NCI-H1417 treated with DMSO at 0.1 percent for 48 hours (cell line): ENCODE results near the gene TREM1.
"Not testable (repeated sequence)": the region's sequence is repeated elsewhere in the genome, so short reads cannot be mapped to it uniquely, and the experiment has no call there.

Experiments
- DNase-seq: peaks from one replicate; lab custom pipeline; 2025; lab: John Stamatoyannopoulos, UW

The TREM1 gene

GRCh38 chr6:41286544-41287346, at the start of gene TREM1:
Gene TREM1 (minus strand): TSS chr6:41286682. CDS start chr6:41286655, 27 bp downstream.
- DNase-seq, result no peak

DNA sequence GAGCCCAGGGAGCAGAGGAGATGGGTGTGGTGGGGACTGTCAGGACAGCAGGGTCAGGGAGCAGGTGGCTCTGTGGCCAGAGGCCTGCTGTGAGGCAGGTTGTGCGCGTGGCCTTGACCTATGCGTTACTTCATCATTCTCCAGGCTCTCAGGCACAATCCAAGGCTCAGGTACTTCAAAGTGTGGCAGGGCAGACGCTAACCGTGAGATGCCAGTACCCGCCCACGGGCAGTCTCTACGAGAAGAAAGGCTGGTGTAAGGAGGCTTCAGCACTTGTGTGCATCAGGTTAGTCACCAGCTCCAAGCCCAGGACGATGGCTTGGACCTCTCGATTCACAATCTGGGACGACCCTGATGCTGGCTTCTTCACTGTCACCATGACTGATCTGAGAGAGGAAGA, 49.5 kb upstream of the TREM1 start:
- no peak for DNase-seq

DNA sequence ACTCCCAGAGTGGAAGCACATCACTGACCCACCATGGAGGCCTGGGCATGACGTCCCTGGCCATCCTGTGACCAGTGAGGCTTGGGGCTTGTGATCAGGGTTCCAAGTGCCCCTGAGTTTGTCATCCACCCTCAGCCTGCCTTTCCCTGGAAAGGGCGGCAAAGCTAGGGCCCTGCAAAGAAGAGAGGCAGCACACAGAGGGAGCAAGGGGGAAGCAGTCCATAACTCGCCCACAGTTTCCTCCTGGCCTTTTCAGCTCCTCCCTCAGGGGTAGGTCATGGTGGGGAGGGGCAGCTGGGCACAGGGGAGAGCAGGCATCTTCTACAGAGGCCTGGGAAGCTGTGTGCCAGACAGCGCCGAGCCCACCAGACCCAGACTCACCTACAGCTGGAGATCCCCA, 48.8 kb upstream of the TREM1 start, which contains the start of gene NCR2:
TSS of gene NCR2 (plus strand) at position 313 of the 400 bp plus-strand sequence. CDS start 269 bp downstream, outside the sequence.
- DNase-seq, result no peak

DNA sequence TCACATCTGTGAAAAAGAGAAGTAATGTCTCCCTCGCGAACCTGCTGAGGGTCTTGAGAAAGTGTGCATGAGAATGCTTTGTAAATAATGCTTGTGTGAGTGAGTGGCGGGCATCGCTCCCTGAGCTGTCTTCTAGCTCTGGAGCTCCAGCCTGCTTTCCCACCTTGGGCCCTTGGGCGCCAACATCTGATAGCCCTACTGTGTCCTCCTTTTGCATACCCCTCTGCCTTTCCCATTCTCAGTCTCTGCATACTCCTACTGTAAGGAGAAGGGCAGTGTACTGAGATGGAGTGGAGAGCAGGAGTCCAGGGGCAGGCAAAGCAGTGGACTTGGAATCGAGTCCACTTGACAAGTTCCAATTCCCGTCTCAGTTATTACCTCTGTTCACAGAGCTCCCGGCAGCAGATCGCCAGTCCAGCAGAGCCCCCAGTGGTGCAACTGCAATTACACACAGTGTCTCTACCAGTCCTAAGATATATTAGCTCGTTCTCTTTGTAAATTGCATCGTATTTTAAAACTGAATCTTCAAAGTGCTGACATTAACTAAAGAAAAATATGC, 48.1 kb upstream of the TREM1 start:
- DNase-seq, result no peak

DNA sequence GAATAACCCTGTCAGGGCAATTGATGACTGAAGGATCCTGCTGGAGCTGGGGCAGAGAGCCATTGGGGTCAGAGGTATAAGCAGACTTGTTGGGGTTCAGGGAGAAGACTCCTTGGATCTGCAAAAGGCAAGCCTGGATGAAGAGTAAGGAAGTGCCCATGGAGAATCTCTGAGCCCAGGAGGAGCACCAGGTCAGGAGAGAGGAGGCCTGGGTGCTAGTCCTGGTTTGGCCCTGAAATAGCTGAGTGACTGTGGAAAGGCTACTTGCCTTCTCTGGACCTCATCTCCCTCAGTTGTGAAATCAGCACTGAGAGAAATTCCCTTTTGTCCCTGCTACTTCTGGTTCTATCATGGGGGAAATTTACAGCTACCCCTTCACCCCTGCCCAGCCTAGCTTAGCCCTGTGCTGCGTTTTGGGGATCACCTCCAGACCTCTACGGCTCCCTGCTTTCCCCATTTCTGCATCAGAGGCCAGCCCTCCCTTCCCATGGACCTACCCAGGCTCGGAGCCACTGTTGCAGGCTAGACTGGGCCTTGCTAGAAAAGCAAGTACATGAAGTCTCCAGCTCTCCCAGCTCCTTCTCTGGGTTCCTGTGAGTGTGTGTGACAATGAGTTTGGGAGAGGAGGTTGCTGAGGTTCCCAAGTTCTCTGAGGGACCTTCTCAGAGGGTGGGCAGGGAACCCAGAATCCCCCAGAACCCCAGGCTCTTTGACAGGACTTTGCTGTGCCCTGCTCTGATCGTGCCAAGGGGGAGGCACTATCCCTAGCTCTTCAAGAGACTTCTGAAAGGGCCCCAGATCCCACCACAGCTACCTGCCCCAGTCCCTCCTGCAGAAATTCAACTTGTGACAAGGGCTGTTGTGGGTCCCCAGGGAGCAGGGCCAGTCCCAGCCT, 46.6 kb upstream of the TREM1 start:
- no peak for DNase-seq

DNA sequence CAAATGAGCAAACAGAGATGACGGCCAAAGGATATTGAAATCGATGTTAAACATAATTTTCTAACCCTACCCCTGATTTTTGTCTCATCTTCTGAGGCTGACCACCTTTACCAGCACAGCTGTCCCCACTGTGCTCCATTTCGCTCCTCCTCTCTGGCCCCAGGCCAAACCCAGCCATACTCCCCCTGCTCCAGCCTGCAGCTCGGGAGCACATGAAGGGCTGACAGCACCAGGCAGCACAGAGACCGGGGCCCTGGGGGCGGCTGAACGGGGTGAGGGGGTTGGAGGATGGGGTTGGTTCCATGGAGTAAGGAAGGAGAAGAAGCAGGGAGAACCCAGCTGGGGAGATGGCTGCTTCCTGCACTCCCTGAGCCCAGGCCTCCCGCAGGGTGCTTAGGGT, 45.8 kb upstream of the TREM1 start:
- no peak for DNase-seq

- no peak for DNase-seq
Observed at GRCh38 chr6:41331401-41332150, 45.1 kb upstream of the TREM1 start.

- DNase-seq, result no peak
Observed at GRCh38 chr6:41327177-41327576, 40.7 kb upstream of the TREM1 start.

- no peak for DNase-seq
Observed at GRCh38 chr6:41326092-41326491, 39.6 kb upstream of the TREM1 start.

GRCh38 chr6:41325446-41326066, 39.1 kb upstream of the TREM1 start:
- DNase-seq, result no peak

DNA sequence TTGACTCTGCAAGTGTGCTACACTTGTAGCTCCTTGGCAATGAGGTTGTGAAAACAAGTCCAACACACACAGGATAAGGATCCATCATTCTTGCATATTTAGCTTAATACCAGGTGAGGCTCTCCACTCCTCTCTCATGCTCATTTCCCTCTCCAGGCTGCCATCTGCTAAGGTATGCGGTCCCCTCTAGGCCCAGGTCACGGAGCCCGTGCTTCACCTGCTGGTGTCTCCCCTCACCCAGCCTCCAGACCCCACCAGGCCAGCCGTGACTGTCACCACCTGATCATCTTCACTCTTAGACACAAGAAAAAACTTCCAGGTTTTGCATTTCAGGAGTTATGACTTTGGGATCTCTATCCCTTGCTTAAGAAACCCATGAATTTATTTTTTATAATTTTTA, 34.7 kb upstream of the TREM1 start:
- no peak for DNase-seq

GRCh38 chr6:41318654-41319565, 32.4 kb upstream of the TREM1 start:
- peak; percentile 37 for DNase-seq

GRCh38 chr6:41318261-41318653, 31.8 kb upstream of the TREM1 start:
- DNase-seq, result no peak

- no peak for DNase-seq
Observed at GRCh38 chr6:41315943-41316620, 29.6 kb upstream of the TREM1 start.

DNA sequence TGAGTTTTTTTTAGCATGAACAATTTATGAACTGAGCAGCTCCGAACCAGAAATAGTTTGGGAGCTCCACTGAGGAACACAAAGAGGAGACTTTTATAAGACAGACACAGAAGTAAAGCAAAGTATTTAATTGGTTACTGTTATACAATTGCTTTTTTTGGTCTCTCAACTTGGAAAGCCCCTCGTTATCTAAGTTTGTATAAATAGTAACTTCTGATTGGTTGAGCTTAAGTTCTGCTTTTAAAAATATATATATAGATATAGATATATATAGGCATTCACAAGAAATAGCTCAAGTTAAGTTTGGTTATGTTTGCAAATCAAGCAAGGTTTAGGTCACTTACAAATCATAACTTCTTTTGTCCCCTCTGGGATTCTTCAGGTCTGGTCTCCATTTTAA, 28.7 kb upstream of the TREM1 start:
- DNase-seq, result no peak

GRCh38 chr6:41306187-41306854, 19.8 kb upstream of the TREM1 start:
- DNase-seq, result peak; percentile 17

DNA sequence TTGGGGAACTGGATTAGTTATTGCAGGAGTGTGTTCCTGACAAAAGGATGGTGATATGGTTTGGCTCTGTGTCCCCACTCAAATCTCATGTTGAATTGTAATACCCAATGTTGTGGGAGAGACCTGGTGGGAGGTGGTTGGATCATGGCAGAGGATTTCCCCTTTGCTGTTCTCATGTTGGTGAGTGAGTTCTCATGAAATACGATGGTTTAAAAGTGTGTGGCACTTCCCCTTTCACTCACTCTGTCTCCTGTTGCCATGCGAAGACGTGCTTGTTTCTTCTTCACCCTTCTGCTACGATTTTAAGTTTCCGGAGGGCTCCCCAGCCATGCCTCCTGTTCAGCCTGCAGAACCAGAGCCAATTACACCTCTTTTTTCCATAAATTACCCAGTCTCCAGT, 16.2 kb upstream of the TREM1 start:
- DNase-seq, result no peak

GRCh38 chr6:41298785-41299502, 12.5 kb upstream of the TREM1 start:
- DNase-seq, result no peak

- not testable (repeated sequence) for DNase-seq
Observed at GRCh38 chr6:41297248-41297647, 10.8 kb upstream of the TREM1 start.
